Measurements from ENCODE around the gene TNFRSF19.

DNA sequence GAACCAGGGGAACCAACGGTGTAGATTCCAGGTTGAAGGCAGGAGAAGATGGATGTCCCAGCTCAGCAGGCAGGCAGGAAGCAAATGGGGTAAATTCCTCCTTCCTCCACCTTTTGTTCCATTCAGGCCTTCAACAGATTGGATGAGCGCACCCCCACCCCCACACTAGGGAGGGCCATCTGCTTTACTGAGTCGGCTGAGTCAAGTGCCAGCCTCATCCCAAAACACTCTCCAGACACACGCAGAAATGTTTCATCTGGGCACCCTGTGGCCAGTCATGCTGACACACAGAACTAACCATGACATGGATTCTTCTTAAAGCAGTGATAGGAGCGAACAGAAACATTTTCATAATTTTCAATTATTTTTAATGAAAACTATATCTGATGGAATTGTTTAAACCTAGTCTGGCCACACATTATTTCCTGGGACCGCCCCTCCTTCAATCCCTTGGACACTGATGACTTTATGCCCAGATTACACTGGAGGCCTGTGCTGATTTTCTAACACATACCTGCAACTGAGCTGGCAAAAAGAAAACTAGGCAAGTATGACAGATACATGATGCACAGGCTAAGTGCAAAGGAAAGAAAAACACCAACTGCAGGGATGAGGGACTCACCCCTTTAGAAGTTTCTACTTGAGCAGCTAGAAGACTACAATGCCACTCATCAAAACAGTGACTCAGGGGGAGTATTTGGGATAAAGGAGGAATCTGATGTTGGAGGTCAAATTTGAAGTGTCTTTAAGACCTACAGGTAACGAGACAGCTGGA lies 154.2 kb downstream of the TNFRSF19 start:
- TF ChIP-seq, protein P1, sequence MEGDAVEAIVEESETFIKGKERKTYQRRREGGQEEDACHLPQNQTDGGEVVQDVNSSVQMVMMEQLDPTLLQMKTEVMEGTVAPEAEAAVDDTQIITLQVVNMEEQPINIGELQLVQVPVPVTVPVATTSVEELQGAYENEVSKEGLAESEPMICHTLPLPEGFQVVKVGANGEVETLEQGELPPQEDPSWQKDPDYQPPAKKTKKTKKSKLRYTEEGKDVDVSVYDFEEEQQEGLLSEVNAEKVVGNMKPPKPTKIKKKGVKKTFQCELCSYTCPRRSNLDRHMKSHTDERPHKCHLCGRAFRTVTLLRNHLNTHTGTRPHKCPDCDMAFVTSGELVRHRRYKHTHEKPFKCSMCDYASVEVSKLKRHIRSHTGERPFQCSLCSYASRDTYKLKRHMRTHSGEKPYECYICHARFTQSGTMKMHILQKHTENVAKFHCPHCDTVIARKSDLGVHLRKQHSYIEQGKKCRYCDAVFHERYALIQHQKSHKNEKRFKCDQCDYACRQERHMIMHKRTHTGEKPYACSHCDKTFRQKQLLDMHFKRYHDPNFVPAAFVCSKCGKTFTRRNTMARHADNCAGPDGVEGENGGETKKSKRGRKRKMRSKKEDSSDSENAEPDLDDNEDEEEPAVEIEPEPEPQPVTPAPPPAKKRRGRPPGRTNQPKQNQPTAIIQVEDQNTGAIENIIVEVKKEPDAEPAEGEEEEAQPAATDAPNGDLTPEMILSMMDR (IDR thresholded peaks at IDR 0.05): no peak
- TF ChIP-seq POLR2AphosphoS5 (IDR thresholded peaks at IDR 0.05; ENCODE audit: low read depth, low read length): no peak

Data from Panc1 (cell line).